GM10266 (cell line): ENCODE measurements around the gene SLC51A.
"Not testable (repeated sequence)": the region's sequence is repeated elsewhere in the genome, so short reads cannot be mapped to it uniquely, and the experiment has no call there.

Experiments used
- DNase-seq: peaks from one replicate; pipeline ENCODE4 v3.0.0; 2012; ENCODE audit errors: extremely low spot score
- CTCF ChIP-seq: IDR thresholded peaks from 2 replicates; pipeline ENCODE4 v1.5.1; 2012; ENCODE audit warnings: mild to moderate bottlenecking, low read depth; ENCODE audit not compliant: control insufficient read depth, insufficient read depth; ENCODE audit errors: missing control alignments

The SLC51A gene

DNA sequence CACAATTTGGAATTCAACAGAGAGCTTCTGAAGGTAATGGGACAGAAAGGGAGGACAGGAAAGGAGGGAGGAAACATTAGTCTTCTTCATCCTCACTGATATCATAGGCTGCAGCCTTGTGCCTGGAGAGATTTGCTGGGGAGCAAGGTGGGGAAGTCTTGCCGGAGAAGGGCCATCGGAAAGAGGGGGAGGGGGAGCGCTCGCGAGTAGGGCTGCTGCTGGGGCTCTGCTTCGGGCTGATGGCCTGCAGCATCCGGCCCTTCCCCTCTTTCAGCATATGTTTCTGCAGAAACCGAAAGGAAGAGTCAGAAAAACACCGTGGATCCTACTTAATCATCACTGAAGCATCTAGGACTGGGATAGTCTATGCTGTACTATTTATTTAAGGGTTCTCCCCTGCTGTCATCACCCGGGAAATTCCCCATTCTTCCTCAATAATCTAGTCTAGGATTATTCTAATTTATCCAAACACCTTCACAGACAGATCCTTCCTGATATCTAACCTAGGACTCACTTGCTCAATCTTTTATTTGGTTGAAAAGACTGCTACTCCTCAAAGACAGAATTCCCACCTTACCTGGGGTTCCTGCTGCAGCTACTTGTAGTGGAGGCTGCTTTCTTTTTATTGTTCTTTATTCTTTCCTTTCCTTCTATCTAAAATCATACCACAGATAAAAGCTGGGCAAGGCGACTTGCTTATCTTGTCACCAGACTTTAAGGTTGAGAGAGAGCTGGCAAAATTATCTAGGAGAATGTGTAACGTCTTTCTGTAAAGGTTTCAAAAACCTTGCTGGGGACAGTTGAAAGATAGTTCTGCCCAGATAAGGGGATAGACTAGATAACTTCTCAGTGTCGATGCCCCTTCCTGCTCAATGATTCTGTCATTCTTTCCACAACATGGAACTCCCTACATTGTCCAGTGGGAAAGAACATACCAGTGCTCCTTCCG is 22.6 kb downstream of the SLC51A start:
- no peak for DNase-seq
- no peak for TF ChIP-seq CTCF

DNA sequence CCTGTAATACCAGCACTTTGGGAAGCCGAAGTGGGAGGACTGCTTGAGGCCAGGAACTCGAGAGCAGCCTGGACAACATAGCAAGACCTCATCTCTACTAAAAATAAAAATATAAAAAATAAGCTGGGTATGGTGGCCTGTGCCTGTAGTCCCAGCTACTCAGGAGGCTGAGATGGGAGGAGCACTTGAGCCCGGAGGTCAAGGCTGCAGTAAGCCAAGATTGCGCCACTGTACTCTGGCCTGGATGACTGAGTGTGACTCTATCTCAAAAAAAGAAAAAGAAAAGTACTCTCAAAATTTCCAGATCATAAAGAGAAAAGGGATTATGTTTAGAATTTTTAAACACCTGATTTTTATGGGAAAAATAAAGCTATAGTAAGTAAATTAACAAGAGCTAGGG is 24.1 kb downstream of the SLC51A start:
- DNase-seq = no peak
- TF ChIP-seq CTCF = no peak

- no peak for TF ChIP-seq CTCF
- no peak for DNase-seq
Measured at GRCh38 chr3:196241704-196242103, 25.4 kb downstream of the SLC51A start.

GRCh38 chr3:196244166-196244565 is 27.8 kb downstream of the SLC51A start:
- not testable (repeated sequence) for DNase-seq

- no peak for TF ChIP-seq CTCF
- no peak for DNase-seq
Measured at GRCh38 chr3:196246612-196247308, 30.4 kb downstream of the SLC51A start.

- DNase-seq = no peak
- TF ChIP-seq CTCF = no peak
Measured at GRCh38 chr3:196251918-196252317, 35.6 kb downstream of the SLC51A start.

DNA sequence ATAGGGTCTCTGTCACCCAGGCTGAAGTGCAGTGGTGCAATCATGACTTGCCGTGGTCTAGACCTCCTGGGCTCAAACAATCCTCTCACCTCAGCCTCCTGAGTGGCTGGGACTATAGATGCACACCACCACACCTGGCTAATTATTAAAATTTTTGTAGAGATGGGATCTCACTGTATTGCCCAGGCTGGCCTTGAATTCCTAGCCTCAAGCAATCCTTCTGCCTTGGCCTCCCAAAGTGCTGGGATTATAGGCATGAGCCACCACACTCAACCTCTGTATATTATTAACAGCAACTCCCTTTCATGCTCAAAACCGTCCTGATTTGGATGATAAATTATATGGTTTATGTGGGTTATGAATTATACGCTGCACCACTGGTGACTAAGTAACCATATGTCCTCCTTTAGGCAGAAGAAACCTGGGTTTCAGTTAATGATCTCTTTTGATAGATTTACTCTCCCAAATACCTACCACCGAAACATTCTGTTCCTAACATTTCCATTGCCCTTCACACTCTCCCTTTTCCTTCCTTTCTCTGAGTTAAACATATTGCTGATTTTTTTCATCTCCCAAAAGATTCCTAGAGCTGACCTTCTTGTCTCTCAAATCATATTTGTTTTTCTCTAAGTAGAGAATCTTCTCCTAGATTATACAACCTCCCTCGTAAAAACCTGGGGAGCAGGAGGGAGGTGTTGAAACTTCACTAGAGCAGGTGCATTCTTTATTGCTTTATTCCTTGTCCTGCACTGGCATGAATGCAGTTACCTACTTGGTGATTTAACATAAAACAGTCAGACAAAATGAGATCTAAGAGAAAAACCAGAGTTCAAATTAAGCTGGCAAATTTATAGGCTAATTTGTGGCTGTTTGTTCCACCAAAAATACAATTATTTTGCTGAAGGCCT is 38.3 kb downstream of the SLC51A start:
- no peak for TF ChIP-seq CTCF
- DNase-seq = no peak
